HCT116 (cell line): ENCODE results near the gene CYP2C8. TPM values are rescaled to one million over a fixed set of nuclear protein-coding genes. Genes with fewer than 3 reads are reported as not detected.

Experiments
- total RNA-seq: library from RNA; stranded (reverse); gene quantifications from one replicate; pipeline ENCODE4 v1.2.1, GENCODE V29; 2021; ENCODE audit not compliant: unreplicated experiment

The CYP2C8 gene
- total RNA-seq, 1 experiment from 2014 or later = 0.47 TPM

Other genes starting within 250 kb of the CYP2C8 start
- gene CYP2C9, start 130.8 kb downstream of the CYP2C8 start, total RNA-seq = 0.76 TPM
- gene ACSM6, start 124.7 kb upstream of the CYP2C8 start, total RNA-seq = not detected
- gene PDLIM1, start 221.5 kb upstream of the CYP2C8 start, total RNA-seq = 67.4 TPM